ENCODE measurements around the gene CRYBB3. TPM values are rescaled to one million over a fixed set of nuclear protein-coding genes. Genes with fewer than 3 reads are reported as not detected.

Gene CRYBB3
- total and polyA plus RNA-seq, 10 of the 15 experiments (the other 5 are each of a cell fraction or from before 2014, with no cell fraction given) = 0.26 TPM; not detected in 9

DNA sequence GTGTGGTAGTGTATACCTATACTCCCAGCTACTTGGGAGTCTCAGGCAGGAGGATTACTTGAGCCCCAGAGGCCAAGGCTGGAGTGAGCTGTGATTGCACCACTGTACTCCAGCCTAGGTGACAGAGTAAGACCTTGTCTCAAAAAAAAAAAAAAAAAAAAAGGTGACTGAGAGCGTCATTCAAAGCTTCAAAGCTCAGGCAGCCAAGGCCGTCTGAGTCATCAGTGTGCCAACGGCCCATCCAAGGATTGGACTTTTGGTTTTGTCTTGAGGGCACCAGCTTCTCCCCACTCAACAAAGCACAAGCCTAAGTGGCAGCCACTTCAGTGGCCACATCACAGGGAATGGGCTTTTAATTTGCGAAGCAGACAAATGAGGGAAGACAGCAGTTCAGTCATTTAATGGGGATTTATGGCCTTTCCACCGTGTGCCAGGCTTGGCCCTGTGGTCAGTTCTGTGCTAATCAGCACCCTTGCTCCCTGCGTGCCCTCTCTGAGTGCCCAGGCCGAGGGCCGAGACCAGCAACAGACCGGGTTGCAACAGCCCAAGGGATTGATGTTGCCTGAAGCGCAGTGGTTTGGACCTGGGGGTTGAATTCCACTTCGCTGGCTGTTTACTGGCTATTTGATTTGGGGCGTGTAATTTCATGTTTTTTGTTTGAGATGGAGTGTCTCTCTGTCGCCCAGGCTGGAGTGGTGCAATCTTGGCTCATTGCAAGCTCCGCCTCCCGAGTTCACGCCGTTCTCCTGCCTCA is 30.2 kb upstream of the CRYBB3 start (continued):
- TF ChIP-seq, protein P1, sequence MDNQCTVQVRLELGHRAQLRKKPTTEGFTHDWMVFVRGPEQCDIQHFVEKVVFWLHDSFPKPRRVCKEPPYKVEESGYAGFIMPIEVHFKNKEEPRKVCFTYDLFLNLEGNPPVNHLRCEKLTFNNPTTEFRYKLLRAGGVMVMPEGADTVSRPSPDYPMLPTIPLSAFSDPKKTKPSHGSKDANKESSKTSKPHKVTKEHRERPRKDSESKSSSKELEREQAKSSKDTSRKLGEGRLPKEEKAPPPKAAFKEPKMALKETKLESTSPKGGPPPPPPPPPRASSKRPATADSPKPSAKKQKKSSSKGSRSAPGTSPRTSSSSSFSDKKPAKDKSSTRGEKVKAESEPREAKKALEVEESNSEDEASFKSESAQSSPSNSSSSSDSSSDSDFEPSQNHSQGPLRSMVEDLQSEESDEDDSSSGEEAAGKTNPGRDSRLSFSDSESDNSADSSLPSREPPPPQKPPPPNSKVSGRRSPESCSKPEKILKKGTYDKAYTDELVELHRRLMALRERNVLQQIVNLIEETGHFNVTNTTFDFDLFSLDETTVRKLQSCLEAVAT (IDR thresholded peaks at IDR 0.05) = no peak
- no peak for TF ChIP-seq NR2C2 (IDR thresholded peaks at IDR 0.05; ENCODE audit: borderline replicate concordance, control insufficient read depth, insufficient read length, low read depth)
- TF ChIP-seq EED (IDR thresholded peaks at IDR 0.05; ENCODE audit: low read depth) = no peak
- no peak for TF ChIP-seq LARP7 (IDR thresholded peaks at IDR 0.05)
- no peak for TF ChIP-seq CREM (IDR thresholded peaks at IDR 0.05; ENCODE audit: low read depth)
- no peak for TF ChIP-seq SPI1 (IDR thresholded peaks at IDR 0.05; ENCODE audit: borderline replicate concordance, insufficient read depth, low read depth, low read length)
- TF ChIP-seq, protein P2, sequence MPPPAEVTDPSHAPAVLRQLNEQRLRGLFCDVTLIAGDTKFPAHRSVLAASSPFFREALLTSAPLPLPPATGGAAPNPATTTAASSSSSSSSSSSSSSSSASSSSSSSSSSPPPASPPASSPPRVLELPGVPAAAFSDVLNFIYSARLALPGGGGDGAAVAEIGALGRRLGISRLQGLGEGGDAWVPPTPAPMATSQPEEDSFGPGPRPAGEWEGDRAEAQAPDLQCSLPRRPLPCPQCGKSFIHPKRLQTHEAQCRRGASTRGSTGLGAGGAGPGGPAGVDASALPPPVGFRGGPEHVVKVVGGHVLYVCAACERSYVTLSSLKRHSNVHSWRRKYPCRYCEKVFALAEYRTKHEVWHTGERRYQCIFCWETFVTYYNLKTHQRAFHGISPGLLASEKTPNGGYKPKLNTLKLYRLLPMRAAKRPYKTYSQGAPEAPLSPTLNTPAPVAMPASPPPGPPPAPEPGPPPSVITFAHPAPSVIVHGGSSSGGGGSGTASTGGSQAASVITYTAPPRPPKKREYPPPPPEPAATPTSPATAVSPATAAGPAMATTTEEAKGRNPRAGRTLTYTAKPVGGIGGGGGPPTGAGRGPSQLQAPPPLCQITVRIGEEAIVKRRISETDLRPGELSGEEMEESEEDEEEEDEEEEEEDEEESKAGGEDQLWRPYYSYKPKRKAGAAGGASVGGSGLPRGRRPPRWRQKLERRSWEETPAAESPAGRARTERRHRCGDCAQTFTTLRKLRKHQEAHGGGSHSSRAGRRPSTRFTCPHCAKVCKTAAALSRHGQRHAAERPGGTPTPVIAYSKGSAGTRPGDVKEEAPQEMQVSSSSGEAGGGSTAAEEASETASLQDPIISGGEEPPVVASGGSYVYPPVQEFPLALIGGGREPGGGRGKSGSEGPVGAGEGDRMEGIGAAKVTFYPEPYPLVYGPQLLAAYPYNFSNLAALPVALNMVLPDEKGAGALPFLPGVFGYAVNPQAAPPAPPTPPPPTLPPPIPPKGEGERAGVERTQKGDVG (CRISPR knock-in tag; IDR thresholded peaks at IDR 0.05) = no peak
- TF ChIP-seq, protein P3, sequence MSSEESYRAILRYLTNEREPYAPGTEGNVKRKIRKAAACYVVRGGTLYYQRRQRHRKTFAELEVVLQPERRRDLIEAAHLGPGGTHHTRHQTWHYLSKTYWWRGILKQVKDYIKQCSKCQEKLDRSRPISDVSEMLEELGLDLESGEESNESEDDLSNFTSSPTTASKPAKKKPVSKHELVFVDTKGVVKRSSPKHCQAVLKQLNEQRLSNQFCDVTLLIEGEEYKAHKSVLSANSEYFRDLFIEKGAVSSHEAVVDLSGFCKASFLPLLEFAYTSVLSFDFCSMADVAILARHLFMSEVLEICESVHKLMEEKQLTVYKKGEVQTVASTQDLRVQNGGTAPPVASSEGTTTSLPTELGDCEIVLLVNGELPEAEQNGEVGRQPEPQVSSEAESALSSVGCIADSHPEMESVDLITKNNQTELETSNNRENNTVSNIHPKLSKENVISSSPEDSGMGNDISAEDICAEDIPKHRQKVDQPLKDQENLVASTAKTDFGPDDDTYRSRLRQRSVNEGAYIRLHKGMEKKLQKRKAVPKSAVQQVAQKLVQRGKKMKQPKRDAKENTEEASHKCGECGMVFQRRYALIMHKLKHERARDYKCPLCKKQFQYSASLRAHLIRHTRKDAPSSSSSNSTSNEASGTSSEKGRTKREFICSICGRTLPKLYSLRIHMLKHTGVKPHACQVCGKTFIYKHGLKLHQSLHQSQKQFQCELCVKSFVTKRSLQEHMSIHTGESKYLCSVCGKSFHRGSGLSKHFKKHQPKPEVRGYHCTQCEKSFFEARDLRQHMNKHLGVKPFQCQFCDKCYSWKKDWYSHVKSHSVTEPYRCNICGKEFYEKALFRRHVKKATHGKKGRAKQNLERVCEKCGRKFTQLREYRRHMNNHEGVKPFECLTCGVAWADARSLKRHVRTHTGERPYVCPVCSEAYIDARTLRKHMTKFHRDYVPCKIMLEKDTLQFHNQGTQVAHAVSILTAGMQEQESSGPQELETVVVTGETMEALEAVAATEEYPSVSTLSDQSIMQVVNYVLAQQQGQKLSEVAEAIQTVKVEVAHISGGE (CRISPR knock-in tag; IDR thresholded peaks at IDR 0.05) = no peak
- TF ChIP-seq CBX5 (IDR thresholded peaks at IDR 0.05; ENCODE audit: low read depth) = no peak
- TF ChIP-seq TCF7 (IDR thresholded peaks at IDR 0.05; ENCODE audit: borderline replicate concordance) = no peak
- TF ChIP-seq, protein P4, sequence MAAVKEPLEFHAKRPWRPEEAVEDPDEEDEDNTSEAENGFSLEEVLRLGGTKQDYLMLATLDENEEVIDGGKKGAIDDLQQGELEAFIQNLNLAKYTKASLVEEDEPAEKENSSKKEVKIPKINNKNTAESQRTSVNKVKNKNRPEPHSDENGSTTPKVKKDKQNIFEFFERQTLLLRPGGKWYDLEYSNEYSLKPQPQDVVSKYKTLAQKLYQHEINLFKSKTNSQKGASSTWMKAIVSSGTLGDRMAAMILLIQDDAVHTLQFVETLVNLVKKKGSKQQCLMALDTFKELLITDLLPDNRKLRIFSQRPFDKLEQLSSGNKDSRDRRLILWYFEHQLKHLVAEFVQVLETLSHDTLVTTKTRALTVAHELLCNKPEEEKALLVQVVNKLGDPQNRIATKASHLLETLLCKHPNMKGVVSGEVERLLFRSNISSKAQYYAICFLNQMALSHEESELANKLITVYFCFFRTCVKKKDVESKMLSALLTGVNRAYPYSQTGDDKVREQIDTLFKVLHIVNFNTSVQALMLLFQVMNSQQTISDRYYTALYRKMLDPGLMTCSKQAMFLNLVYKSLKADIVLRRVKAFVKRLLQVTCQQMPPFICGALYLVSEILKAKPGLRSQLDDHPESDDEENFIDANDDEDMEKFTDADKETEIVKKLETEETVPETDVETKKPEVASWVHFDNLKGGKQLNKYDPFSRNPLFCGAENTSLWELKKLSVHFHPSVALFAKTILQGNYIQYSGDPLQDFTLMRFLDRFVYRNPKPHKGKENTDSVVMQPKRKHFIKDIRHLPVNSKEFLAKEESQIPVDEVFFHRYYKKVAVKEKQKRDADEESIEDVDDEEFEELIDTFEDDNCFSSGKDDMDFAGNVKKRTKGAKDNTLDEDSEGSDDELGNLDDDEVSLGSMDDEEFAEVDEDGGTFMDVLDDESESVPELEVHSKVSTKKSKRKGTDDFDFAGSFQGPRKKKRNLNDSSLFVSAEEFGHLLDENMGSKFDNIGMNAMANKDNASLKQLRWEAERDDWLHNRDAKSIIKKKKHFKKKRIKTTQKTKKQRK (IDR thresholded peaks at IDR 0.05; ENCODE audit: low read depth, low read length) = no peak

Measured in GM12878 (cell line).